HG02588 (cell line): ENCODE measurements around the gene ITFG1.
"Not testable (repeated sequence)": the region's sequence is repeated elsewhere in the genome, so short reads cannot be mapped to it uniquely, and the experiment has no call there.

Experiments
- ATAC-seq: cut with Tn5 transposase; IDR thresholded peaks from one replicate; pipeline ENCODE4 v1.9.1; 2021; ENCODE audit warnings: mild to moderate bottlenecking, moderate library complexity; ENCODE audit not compliant: unreplicated experiment

ITFG1 gene

DNA sequence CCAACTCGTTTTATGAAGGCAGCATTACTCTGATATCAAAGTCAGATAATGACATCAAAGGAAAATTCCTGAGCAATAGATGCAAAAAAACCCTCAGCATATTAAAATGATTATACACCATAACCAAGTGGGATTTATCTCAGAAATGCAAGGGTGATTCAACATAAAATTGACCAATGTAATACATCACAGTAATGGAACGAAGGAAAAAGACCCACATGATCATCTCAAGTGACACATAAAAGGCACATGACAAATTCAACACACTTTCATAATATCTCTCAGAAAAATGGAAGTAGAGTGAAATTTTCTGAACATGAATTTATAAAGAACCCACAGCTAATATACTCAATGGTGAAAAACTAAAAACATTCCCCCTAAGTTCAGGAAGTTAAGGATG lies 118.8 kb downstream of the ITFG1 start:
- ATAC-seq: no peak

DNA sequence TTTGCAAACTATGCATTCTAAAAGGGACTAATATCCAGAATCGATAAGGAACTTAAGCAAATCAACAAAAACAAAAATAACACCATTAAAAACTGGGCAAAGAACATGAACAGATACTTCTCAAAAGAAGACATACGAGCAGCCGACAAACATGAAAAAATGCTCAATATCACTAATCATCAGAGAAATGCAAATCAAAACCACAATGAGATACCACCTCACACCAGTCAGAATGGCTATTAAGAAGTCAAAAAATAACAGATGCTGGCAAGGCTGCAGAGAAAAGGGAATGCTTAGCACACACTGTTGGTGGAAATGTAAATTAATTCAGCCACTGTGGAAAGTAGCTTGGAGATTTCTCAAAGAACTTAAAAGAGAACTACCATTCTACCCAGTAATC lies 130.3 kb downstream of the ITFG1 start:
- ATAC-seq: not testable (repeated sequence)

DNA sequence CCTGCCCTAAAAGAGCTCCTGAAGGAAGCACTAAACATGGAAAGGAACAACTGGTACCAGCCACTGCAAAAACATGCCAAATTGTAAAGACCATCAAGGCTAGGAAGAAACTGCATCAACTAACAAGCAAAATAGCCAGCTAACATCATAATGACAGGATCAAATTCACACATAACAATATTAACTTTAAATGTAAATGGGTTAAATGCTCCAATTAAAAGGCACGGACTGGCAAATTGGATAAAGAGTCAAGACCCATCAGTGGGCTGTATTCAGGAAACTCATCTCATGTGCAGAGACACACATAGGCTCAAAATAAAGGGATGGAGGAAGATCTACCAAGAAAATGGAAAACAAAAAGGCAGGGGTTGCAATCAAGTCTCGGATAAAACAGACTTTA lies 136.6 kb downstream of the ITFG1 start:
- not testable (repeated sequence) for ATAC-seq

DNA sequence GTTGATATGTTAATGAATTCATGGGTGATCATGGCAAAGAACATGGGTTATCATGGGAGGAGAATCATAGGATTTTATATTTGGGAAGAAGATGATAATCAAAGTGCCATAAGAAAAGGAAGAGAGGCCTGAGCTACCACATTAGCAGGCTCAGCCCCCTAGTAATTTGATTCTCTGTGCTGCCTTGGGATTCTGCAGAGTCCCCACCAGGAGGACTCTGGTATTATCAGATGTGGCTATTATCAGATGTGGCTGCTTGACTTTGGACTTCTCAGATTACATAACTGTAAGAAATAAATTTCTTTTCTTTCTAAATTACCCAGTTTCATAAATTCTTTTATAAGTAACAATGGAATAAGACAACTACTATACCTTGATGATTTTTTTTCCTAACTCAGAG lies 137.6 kb downstream of the ITFG1 start:
- ATAC-seq: no peak

DNA sequence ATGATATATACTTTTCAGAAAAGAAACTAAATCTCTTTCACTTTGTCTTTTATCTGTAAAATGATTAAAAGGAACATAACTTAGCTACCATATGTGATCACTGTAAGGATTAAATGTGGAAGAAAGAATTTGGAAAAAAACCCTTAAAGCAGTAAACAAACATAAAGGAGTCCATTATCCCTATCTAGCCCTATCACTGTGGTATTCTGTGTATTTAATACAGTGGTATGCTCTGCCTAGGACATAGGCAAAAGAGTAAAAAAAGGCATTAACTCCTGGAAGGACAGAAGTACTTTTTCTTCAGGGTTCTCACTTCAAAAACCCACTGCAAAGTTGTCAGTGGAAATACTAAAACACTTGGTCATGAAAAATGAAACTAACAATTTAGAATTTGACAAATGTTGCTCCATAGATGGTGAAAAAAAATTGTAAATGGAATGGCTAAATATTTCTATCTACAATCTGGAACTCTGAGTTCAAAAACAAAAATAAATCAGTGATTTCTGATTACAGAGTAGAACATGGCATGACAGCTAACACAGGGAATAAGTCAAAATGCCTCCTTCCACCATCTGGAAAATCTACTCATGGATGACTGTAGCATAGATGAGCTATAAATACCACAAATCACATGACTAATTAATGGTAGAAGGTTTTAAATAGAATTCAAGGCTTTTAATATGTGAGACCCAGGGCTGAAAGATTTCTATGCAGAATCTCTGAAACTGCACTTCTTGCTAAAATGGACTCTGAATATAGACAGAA lies 140.1 kb downstream of the ITFG1 start:
- no peak for ATAC-seq

DNA sequence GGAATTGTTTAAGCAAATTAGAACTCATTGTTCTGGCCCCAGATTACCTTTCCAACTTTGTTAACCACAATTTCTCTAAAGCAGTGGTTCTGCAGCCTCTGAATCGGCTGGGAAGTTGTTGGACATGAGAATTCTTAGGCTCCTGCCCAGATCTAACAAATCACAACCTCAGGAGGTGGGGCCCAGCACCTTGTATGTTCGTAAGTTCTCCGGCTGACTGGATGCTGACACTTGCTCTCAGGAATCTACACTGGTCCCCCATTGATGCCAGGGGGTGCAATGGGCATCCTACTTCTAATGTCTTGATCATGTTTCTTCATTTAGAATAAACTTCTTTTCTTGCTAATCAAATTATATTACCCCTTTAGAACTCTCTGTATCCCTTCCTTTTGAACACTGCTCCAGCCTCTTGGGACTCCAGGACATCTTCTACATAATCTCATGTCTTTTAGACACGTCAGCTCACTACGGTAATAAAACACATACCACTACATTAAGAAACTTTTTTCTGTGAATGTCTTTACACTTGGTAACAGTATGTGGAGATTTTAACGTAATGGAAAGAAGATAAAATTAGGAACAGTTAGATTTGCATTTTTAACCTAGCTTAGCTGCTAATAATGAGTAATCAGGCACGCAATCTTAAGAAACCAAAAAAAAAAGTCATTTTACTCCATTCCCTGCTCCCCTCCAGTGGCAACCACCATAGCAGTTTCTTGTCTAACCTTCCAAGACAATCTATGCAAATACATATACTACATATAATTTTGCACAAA lies 143.2 kb downstream of the ITFG1 start:
- no peak for ATAC-seq

DNA sequence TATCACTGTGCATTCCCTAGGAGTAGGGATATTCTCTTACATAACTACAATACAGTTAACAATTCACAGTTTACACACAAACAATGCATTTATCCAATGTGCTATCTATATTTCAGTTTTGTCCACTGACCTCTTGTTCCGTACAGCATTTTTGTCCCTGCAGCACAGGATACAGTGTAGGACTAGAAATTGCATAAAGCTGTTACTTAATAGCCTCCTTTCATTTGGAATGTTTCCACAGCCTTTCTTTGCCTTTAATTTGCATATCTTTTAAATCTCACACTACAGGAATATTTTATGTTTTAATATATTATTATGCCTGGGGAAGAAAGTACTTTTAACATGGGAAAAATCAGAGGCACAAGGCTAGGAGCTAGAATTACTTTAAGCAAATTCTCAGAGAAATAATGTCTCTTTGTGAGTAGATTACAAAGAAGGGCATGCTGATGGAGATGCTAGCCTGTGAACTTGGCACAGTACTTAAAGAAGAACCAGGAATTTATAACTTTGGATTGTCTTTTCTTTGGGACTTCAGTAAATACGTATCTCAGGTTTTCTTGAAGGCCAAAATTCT lies 144.3 kb downstream of the ITFG1 start:
- no peak for ATAC-seq

DNA sequence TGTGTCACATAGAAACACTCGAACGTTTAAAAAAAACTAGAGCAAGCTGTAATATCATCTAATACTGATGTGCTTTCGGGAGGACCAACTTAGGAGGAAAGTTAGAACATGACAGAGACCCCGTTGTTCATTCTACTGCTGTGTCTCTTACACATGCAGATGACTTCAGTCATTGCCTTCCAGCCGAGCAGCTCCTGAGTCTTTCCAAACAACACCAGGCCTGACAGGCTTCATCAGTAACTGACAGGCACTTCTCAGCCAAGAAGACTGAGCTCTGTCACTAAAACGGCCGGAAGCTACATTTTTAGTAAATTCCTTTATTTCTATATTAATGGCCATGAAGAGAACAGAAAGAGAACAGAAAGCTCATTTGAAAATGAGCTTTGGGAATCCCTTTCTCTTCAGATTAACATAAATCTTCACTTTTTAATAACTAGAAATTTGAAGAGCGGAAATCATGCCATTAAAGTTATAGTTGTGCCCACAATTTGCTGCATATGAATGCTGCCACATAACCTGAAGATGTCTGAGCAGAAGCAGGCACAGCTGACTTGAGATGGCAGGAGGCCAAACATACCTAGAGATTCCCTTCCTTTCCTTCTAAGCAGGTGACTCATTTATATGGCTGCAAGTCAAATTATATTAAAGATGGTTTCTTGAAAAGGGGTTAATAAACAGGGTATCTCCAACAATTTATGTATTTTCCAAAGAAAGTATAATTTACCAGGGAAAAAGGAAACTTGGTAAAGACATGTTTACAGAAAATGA lies 148.9 kb downstream of the ITFG1 start:
- no peak for ATAC-seq

DNA sequence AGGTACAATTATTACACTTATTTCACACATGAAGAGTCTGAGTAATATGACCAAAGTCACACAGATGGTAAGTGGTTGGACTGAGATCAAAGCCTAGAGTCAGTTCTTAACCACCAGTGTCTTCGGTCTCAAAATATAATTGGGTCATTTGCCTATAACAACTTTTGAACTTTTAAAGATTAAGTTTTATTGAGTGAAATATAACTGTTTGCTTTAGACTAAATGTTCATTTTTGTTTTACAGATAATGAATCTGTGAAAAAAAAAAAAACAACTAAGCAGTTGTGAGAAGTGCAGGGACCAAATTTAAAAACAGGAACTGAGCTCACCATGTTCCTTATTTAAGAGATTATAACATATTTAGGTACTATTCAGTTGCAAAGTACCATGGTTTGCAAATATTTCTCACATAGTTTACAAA lies 150.1 kb downstream of the ITFG1 start:
- no peak for ATAC-seq

DNA sequence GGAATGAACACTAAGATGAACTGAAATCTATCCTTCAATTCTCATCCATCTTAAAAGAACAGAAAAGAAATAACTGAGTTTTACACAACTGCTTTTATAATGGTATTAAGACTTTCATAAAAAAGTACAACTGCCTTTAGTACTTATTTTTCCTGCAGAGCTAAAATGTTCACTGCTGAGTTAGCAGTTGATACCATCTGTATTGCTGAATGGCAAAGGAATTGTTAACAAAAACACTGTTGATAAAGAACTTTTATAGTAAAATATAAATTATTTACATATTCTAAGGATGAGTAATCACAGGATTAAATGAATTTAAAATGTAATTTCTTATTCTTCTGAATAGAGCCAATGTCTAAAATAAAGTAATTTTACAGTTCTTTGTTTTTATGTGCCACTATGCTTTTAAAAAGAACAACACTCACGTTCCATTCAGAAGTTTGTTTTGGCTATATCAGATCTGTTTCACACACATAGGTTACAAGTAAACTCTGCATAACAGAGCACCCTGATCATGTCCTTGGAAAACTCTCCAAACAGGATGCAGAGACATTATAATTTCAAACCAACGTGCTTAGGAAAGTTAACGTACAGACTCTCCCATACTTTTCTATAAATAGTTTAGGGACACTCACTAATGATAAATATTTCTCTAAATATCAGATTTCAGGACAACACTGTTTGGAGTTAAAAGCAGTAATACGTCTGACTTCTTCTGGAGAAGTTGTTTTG lies 151.1 kb downstream of the ITFG1 start:
- ATAC-seq: no peak

DNA sequence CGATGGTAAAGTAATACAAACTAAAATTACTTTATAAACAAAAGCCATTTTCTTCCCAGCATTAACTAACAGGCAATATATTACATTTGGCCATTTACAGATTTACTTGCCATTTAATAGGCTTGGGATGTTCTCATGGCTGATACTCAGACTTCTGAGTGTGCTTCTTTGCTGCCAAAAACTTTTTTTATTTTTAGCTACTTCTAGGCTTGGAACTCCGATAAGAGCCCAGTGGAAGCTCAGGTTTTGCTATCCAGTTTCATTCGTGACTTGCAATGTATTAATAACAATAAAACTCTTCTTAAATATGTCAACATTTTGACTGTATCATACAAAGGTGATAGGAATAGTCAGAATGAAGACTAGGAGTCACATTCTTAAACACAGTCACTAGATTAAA lies 152.3 kb downstream of the ITFG1 start:
- ATAC-seq: no peak

DNA sequence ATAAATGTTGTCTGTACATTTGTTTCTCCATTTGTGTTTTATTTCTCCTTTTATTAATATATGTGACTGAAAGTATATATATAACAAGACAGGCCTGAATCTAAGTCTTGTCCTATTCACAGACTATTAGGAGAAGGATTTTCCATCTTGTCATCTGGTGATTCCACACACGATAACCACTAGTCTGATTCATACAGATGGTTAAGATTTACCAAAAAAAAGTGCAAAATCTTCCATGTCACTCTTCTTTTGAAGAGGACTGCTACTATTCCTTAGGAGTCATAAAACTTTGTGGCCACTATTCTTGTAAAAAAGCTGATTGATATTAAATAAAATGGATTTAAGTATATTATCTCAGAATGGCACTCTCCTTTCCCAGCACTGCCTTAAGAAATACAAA lies 156.3 kb downstream of the ITFG1 start:
- no peak for ATAC-seq

DNA sequence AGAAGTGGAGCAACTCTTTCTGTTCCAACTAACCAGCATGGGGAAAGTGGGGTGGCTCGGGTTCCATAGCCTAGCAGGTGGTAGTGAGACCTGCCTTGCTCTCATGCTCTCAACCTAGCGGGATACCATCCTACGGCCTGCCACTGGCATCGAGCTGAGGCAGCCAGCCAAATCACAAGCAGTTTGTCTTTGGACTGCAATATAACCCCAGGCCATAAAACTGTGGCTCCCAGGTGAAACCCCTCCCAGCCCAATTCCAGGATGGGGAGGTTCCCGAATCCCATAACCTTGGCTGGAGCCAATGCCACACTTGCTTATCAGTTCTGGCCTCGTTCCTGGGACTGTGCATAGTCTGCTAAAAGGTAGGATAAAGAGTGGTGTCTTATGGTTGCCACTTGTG lies 161.3 kb downstream of the ITFG1 start:
- ATAC-seq: no peak

DNA sequence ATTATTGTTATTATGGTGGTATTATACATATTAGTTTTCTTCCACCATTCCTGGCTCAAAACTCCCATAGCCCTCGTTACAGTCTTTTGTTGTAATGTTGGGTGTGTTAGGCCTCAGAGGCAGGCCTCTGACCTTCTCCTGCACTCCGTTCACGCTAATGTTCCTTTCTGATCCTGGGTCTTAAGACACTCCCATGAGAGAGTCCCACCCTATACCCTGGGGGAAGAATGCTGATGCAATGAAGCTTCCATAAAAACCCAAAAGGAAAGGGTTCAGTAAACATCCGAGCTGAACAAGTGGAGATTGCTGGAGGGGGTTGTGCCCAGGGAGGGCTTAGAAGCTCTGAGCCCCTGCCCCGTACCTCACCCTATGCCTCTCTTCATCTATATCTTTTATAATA lies 175.9 kb downstream of the ITFG1 start:
- ATAC-seq: no peak

DNA sequence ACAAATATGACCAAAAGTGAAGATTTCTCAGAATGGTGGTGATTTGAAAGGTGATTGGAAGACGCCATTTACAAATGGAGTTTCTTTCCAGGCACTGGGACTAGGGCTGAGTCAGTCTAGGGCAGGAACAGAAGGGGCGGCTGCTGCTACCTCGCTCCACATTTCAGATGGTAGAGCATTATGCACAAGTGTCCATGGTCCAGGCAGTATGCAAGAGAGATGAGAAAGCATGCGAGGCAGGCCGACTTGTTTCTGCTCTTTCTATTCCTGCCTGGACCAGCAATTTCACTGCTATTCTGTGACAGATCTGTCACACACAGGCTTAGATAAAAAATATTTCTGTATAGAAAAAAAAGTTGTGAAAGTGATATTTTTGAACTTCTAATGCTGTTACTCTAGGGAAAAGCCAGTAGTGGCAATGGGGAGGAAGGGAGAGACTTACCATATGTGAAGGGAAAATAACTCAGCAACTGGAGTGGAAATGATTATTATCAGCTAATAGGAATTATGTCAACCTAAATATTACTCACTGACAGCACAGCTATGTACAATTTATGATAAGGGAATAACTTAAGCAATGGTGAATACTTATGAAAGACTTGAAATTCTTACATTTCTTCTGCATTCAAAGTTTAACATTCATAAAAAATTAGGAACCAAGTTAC lies 182.4 kb downstream of the ITFG1 start:
- ATAC-seq: no peak

DNA sequence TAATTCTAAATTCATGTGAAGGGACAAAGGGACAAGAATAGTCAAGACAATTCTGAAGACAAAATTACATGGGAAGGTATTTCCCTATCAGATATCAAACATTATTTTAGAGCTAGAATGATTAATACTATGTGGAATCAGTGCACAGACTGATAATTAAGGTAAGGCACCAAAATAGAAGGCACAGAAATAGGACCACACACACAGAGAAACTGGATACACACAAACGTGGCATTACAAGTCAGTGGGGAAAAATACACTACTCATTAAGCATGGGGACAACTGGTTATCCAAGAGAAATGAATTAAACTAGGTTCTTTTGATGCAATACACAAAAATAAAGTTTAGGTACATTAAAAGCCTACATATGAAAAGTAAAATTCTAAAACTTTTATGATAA lies 184.3 kb downstream of the ITFG1 start:
- ATAC-seq: no peak

DNA sequence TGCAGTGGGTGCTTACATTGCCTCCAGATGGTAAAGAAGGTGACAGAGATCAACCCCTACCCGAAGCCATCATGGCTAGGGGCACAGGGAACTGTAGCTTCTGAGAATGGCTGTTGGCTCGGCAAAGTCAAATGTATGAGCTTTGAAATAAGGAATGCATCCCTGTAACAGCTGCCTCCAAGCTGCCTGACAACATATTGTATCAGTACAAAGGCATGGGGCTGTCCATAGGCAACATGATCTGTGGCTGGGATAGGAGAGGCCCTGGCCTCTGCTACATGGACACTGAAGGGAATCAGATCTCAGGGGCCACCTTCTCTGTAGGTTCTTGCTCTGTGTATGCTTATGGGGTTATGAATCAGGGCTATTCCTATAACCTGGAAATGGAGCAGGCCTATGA lies 197.9 kb downstream of the ITFG1 start:
- ATAC-seq: no peak

DNA sequence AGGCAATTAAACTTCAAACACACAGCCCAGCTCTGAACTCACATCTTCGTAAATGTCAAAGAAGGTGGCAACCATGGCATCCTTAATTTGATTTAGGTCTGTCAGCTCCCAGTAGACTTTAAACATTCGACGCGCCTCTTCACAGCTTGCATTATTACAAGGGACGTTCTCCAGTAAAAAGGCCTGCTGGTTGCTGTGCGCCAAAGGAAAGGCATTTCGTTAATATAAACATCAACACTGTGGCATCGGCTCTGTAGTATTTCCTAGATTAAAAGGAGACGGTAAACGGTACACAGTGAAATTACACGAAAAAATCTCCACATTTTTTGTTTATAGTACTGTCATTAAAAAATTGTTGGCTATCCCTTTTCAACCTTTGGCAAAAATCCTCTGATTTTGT lies 200.4 kb downstream of the ITFG1 start:
- no peak for ATAC-seq

DNA sequence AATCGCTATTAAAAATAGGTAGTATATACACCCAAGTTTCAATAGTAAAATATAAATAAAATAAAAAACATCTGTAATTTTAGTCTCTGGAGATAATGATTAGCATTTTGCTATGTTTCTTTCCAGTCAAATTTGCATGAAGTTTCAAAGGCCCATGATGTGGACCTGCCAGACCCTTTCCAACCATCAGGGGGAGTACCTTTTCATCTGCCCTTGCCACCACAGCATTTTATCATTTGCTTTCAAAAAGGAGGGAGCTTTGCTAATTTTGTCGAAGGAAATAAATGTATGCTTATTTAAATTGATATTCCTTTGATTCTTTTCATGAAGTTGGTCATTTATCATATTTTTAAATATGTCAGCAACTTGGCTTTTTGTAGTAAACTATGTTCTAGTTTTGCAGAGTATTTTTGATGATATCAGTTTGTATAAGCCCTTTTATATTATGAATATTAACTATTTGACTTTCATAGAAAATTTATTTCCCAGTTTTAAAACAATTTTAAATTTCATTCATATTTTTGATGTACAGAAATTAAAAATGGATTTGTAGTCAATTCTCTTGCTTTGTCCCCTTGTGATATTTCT lies 201.9 kb downstream of the ITFG1 start:
- no peak for ATAC-seq

DNA sequence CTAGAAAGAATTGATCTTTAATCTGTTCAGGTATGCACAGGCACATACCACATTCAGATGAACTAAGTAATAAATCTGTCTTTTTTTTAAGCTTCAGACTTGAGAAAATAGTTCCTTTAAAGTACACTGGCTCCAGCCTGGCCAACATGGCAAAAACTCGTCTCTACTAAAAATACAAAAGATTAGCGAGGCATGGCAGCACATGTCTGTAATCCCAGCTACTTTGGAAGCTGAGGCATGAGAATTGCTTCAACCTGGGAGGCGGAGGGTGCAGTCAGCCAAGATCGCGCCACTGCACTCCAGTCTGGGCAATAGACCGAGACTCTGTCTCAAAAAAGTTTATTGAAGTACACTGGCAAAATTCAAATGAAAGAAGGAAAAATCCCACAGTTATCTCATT lies 206.1 kb downstream of the ITFG1 start:
- ATAC-seq: no peak
